HT1080 (cell line): ENCODE measurements around the gene MACC1. TPM values are rescaled to one million over a fixed set of nuclear protein-coding genes. Genes with fewer than 3 reads are reported as not detected.
A peak's percentile ranks its signal among the peaks of the same experiment; 100 is the strongest.

Experiments
- DNase-seq: peaks from one replicate; pipeline ENCODE4 v3.0.0-alpha.2; 2015; ENCODE audit warnings: low read depth
- polyA plus RNA-seq, 2 experiments: library from polyadenylated mRNA; depleted of rRNA; stranded (reverse); fragments of >200 nt; gene quantifications; 2 replicates each; pipeline ENCODE4 v1.2.3, GENCODE V29; 2015
- total RNA-seq: library from RNA; depleted of rRNA; stranded (reverse); fragments of >200 nt; shearing (Covaris generic); gene quantifications from 2 replicates; pipeline ENCODE4 v1.2.3, GENCODE V29; 2014; rRNA removed

The MACC1 gene
- not detected in 2 replicates for total RNA-seq
- polyA plus RNA-seq (2015; cell fraction: cytosol; rRNA removed): 0.05 TPM in 1 of 2 replicates, not detected in the other
- polyA plus RNA-seq (2015; cell fraction: nucleus; rRNA removed): not detected in 2 replicates

DNA sequence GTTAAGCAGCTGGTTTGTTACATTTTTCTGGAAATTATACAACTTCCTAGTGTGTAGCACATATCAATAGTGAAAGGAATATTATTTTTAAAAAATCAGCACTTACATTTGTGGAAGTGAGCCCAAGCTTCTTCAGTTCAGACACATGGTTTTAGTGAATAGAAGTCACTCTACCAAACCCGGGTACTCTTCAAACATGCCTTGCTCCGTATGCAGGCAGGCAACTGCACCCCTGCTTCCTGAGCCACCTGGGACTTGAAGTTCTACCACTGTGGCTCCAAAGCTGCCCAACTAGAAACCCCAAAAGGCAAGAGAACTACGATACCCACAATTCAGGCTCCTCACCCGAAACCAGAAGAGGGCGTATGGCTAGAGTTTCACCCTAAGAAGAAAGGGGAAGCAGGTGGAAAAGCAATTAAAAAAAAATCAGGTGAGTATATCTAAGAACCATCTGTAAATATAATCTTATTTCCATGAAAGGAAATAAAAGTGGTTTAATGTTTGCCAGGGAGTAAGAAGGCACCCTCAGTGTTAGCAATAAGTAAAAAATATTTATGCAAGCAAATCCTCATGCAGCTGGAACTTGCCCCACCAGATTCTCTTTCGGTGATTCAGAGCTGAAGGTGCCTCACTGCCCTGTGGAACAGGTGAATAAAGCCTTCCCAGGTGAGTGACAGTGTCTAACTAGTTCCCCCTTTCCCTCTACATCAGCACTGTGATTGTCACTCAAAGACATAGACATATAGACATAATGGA, at the start of gene MACC1:
MACC1 (minus strand) TSS at position 192 of the 756 bp plus-strand sequence. CDS start 55,522 bp downstream, outside the sequence.
- no peak for DNase-seq

GRCh38 chr7:20264623-20265022, 47.4 kb upstream of the MACC1 start:
- DNase-seq: no peak

GRCh38 chr7:20260223-20260622, 43.0 kb upstream of the MACC1 start:
- DNase-seq: no peak

DNA sequence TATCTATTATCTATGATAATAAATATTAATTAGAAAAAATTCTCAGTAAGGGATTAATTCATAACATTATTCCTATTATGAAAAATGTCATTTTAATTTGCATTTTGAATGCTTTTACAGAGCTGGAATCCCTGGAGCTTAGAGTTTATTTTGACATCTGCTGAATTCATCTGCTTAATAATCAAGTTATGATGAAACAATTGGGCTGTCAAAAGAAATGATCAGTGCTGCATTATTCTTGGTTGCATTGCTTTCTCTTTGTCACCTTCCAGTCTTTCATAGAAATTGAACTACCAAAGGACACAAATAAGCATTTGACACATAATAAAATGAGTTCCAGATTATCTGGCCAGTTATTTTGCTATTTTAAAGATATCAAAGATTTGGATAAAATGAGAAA, 40.0 kb upstream of the MACC1 start:
- no peak for DNase-seq

- no peak for DNase-seq
These were observed 32.7 kb upstream of the MACC1 start for GRCh38 chr7:20249920-20250319.

DNA sequence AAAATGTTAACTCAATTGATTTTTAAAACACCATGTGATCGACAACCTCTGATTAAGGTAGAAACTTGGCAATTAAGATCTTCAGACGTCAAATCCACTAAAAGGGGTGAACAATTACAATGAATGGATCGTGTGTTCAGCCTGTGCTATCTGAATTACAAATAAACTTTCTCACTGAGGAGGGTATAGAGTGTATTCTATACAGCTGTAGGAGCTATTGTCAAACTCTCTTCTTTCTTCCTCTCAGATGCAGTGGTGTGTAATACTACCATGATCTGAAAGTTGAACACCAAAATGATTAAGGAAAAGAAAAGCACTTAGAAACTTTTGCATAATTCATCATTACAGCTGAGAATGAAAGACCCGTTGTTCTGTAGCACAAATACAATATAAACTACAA, 32.2 kb upstream of the MACC1 start:
- DNase-seq: no peak

DNA sequence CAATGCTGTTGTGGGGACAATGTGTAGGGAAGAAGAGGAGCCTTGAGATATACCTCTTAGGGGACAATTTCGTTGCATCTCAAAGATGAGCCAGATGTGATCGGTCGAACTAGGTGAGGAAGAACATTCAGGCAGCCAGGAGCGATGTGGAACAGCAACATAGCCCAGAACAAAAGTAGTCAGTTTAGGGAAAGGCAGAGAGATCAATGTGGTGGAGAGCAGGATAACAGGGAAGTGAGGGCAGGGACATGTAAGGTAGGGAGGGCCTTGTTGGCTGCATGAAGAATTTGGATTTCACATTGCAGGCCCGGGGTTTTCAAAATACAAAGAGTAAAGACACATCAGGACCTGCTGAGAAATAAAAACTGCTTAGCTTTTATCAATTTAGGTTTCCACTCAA, 29.1 kb upstream of the MACC1 start:
- no peak for DNase-seq

DNA sequence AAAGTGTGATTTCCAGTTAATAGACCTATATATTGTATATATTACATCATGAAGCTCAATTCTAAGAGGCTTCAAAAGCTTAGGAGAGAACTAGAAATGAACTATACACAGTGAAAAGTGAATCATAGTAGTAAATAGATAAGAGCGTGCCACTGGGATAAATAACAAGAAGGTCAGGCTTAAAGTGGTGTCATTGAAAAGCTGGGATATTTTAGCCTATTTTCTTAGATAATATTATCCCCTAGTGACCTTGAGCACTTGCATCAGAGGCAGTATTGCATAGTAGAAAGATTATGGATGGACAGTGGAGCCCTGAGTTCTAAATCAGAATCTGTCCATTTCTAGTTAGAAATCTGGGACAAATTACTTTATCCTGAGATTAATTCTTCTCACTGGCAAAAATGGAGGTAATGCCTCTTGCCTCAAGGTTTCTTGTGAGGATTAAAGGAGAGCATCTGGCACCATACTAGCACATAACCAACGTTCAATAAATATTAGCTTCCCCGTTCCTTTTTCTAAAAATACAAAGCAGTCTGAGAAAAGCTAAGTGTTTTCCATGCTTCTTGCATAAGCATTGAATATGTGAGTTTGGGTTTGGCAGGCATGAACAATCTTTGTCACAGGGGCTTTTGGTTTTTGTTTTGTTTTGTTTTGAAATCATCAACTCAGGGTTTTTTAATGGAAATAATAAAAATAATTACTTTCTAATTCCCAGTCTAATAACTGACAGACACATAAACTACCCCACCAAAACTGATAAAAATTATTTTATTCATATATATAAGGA, 27.3 kb upstream of the MACC1 start:
- no peak for DNase-seq

DNA sequence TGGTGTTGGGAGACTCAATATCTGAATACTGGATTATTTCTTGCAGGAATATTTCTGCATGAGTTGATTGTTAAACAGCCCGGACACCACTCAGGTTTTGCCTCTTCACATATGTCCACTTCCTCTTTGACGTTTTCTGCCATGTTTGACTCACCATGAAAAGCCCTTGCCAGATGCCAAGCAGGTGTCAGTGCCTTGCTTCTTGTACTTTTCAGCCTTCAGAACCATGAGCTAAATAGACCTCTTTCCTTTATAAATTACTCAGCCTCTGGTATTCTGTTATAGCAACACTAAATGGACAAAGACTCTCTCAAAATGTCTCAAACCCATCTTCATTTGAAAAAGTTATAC, 24.7 kb upstream of the MACC1 start:
- no peak for DNase-seq

DNA sequence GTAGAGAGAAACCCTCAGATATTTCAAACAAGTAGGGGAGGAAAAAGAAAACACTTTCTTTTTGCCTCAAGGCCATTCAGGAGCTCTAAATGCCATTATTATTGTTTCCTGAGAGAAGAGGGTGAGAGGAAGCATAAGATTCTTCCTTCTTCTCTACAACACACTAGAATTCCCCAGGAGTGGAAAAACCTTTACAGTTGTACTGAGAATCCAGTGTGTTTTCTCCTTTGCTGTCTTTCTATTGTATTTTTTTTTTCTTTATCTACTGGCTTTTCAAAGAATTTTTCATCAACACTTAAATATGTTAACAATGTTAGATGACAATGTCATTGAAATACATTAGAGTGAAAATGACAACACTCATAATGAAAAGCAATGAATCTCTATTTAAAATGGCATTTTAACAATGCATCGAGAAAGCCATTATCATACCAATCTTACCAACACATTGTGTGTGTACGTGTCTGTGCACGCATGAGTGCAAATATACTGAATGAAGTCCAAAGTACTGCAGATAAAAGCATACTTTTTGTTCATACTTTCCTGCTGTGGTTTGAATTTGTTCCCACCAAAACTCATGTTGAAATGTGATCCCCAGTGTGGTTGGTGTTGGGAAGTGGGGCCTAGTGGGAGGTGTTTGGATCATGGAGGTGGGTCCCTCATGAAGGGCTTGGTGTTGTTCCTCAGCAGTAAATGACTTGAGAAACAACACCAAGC, 24.2 kb upstream of the MACC1 start:
- DNase-seq: peak; percentile 74

GRCh38 chr7:20240080-20240926, 23.1 kb upstream of the MACC1 start:
- no peak for DNase-seq

- no peak for DNase-seq
These were observed 21.7 kb upstream of the MACC1 start for GRCh38 chr7:20238754-20239324.

DNA sequence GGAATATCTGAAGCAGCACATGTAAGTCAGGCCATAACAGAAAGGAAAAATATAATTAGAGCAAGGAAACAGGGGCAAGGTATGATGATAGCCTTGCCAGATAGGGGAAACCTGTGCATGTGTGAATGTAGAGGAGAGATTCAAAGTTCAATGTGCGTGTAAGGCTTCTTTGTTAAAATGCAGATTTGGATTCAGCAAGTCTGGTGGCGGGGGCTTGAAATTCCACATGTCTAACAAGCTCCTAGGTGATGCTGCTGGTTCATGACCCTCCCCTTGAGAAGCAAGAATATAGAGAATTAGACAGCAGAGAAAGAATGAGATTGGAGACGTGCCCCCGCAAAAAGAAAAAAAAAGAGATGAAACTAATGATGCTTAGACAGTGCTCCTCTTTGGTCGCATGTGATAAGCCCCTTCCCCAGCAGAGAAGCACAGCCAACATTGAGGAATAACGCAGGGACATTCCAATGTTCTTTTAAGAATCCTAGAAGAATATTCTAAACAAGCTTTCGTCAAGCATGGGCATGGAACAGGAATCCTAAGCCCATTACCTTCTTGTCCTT, 21.1 kb upstream of the MACC1 start:
- DNase-seq: no peak

GRCh38 chr7:20237464-20238193, 20.4 kb upstream of the MACC1 start:
- DNase-seq: no peak

DNA sequence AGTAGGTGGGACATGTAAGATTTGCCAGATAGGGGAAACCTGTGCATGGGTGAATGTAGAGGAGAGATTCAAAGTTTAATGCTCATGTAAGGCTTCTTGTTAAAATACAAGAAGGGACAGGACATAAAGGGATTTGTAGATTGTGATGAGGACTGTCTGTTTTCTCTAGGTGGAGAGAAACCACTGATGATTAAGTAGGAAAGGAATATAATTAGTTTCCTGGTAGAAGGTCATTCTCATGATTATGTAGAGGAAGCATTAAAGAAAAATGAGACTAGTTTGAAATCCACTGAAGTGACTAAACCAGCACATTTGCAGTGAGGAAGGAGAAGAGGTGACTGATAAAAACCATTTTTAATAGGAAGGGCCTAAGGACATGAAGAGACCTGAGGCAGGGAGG, 19.6 kb upstream of the MACC1 start:
- peak; percentile 29 for DNase-seq

DNA sequence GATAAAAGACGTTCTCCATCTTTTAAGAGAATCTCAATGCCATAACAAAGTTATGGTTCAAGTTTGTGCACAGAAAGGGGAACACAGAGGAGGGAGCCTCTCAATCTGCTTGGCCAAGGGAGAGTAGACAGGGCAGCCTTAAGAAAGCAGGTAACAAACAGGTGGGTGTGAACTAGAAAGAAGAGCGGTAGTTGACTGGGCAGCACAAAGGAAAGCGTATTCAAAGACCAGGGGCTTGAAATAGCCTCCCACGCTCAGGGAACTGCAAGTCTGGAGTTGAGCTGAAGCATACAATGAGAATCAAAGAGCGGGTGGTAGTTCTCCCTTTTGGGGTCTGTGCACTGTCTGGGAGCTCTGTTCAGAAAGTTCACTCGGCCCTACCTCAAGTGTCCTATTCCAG, 18.9 kb upstream of the MACC1 start:
- no peak for DNase-seq

GRCh38 chr7:20235288-20235687, 18.1 kb upstream of the MACC1 start:
- DNase-seq: no peak

DNA sequence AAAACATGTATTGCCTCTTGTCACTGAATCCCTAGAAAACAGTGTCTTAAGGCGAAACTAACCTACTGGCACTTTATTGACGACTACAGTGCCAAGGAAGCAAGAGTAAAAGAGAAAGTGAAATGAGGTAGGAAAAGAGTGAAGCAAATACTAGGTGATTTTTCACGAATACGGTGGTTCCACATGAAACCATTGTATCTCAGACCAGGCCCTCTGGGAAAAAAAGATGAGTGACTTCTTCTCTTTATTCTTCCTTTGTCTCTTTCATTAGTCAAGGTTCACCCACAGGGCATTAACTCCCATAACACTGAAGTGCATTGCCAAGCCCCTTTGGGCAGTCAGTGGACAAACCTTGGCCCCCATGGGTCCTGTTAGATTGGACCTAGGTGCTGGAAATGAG, 16.2 kb upstream of the MACC1 start:
- DNase-seq: no peak

DNA sequence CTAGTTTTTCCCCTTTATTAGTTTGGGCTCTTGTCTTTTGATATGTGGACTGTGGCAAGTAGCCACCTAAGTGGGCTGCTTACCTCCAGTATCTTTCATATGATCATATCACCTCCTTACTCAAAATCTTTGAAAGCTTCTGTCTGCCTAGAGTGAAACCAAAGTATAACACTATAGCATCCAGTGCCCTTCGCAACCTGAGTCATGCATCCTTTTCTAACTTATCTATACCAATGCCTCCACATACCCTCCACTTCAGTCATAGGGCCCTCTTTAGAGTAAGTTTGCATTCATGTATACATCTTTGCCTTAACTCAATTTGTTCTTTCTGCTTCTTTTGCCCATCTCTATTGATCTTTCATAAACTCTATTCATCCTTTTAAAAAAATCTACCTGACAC, 15.7 kb upstream of the MACC1 start:
- DNase-seq: no peak
